ENCODE data around the gene LRRC17.

The LRRC17 gene

GRCh38 chr7:102990642-102991041 is 77.8 kb downstream of the LRRC17 start:
- no peak for TF ChIP-seq CTCF (IDR thresholded peaks at IDR 0.05; ENCODE audit: low read depth, low read length, poor library complexity, severe bottlenecking)
- no peak for TF ChIP-seq EZH2phosphoT487 (IDR thresholded peaks at IDR 0.05; ENCODE audit: borderline replicate concordance, low read length)
- H3K9me3 ChIP-seq (ENCODE audit: control insufficient read depth, insufficient read depth, low read length) = peaks cover 6% of the 10 kb centered on the region
- H4K20me1 ChIP-seq (ENCODE audit: control insufficient read depth, insufficient read depth, low read depth, low read length) = no peaks in the 10 kb centered on the region
- H3K36me3 ChIP-seq (ENCODE audit: control insufficient read depth, low read length) = no peaks in the 10 kb centered on the region
- no peak overlapping the region for H3K4me3 ChIP-seq (ENCODE audit: low read length)
- H3K79me2 ChIP-seq (ENCODE audit: control insufficient read depth, low read length) = no peaks in the 10 kb centered on the region
- H3K4me2 ChIP-seq (ENCODE audit: low read length) = no peak overlapping the region
- no peaks in the 10 kb centered on the region for H3F3A ChIP-seq (ENCODE audit: control insufficient read depth, insufficient read depth)
- no peaks in the 10 kb centered on the region for H3K9me2 ChIP-seq (replicated peaks; ENCODE audit: control insufficient read depth, low read length)
- H3K27ac ChIP-seq (ENCODE audit: low read depth, low read length) = no peak overlapping the region
- no peaks in the 10 kb centered on the region for H3K27me3 ChIP-seq (ENCODE audit: control insufficient read depth, low read length)
- H3K4me1 ChIP-seq (ENCODE audit: control insufficient read depth, low read length) = 0 out of 2 replicates have a peak, but pooled peaks cover 3% of the 10 kb centered on the region

- H3K79me2 ChIP-seq (ENCODE audit: control insufficient read depth, low read length) = no peaks in the 10 kb centered on the region
- TF ChIP-seq EZH2phosphoT487 (IDR thresholded peaks at IDR 0.05; ENCODE audit: borderline replicate concordance, low read length) (no peak), CTCF (IDR thresholded peaks at IDR 0.05; ENCODE audit: low read depth, low read length, poor library complexity, severe bottlenecking) (no peak)
- no peaks in the 10 kb centered on the region for H3F3A ChIP-seq (ENCODE audit: control insufficient read depth, insufficient read depth)
- no peaks in the 10 kb centered on the region for H4K20me1 ChIP-seq (ENCODE audit: control insufficient read depth, insufficient read depth, low read depth, low read length)
- no peak overlapping the region for H3K4me2 ChIP-seq (ENCODE audit: low read length)
- H3K36me3 ChIP-seq (ENCODE audit: control insufficient read depth, low read length) = no peaks in the 10 kb centered on the region
- no peak overlapping the region for H3K4me3 ChIP-seq (ENCODE audit: low read length)
- H3K4me1 ChIP-seq (ENCODE audit: control insufficient read depth, low read length) = 0 out of 2 replicates have a peak, but pooled peaks cover 3% of the 10 kb centered on the region
- H3K9me2 ChIP-seq (replicated peaks; ENCODE audit: control insufficient read depth, low read length) = no peaks in the 10 kb centered on the region
- H3K9me3 ChIP-seq (ENCODE audit: control insufficient read depth, insufficient read depth, low read length) = peaks cover 6% of the 10 kb centered on the region
- no peak overlapping the region for H3K27ac ChIP-seq (ENCODE audit: low read depth, low read length)
- no peaks in the 10 kb centered on the region for H3K27me3 ChIP-seq (ENCODE audit: control insufficient read depth, low read length)
These were observed 78.3 kb downstream of the LRRC17 start for GRCh38 chr7:102991077-102991539.

- 0 out of 2 replicates have a peak, but pooled peaks cover 3% of the 10 kb centered on the region for H3K4me1 ChIP-seq (ENCODE audit: control insufficient read depth, low read length)
- no peak overlapping the region for H3K4me3 ChIP-seq (ENCODE audit: low read length)
- TF ChIP-seq EZH2phosphoT487 (IDR thresholded peaks at IDR 0.05; ENCODE audit: borderline replicate concordance, low read length) (no peak), CTCF (IDR thresholded peaks at IDR 0.05; ENCODE audit: low read depth, low read length, poor library complexity, severe bottlenecking) (no peak)
- H3K9me3 ChIP-seq (ENCODE audit: control insufficient read depth, insufficient read depth, low read length) = peaks cover 6% of the 10 kb centered on the region
- no peak overlapping the region for H3K27ac ChIP-seq (ENCODE audit: low read depth, low read length)
- no peaks in the 10 kb centered on the region for H4K20me1 ChIP-seq (ENCODE audit: control insufficient read depth, insufficient read depth, low read depth, low read length)
- H3K4me2 ChIP-seq (ENCODE audit: low read length) = no peak overlapping the region
- H3K36me3 ChIP-seq (ENCODE audit: control insufficient read depth, low read length) = no peaks in the 10 kb centered on the region
- H3F3A ChIP-seq (ENCODE audit: control insufficient read depth, insufficient read depth) = no peaks in the 10 kb centered on the region
- no peaks in the 10 kb centered on the region for H3K79me2 ChIP-seq (ENCODE audit: control insufficient read depth, low read length)
- H3K9me2 ChIP-seq (replicated peaks; ENCODE audit: control insufficient read depth, low read length) = no peaks in the 10 kb centered on the region
- H3K27me3 ChIP-seq (ENCODE audit: control insufficient read depth, low read length) = no peaks in the 10 kb centered on the region
These were observed 78.9 kb downstream of the LRRC17 start for GRCh38 chr7:102991540-102992214.

Data from DOHH2 (cell line).